ENCODE measurements around the gene TMEM242.

DNA sequence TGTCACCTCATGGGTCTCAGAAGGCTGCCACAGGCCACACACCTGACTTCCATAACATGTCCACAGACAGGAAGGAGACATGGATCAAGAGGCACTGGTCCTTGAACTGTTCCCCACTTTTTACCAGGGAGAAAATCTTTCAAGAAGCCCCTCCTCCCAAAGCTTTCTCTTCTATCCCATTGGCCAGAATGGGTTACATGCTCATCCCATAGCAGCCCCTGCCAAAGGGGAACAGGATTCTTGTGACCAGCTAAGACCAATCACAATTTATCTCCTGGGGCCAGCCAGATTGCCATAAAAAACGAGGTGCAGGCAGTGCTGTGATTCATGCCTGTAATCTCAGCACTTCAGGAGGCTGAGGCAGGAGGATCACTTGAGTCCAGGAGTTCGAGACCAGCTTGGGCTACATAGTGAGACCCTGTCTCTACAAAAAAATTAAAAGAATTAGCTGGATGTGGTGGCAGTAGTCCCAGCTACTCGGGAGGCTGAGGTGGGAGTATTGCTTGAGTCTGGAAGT lies 59.4 kb downstream of the TMEM242 start:
- TF ChIP-seq CTCF (IDR thresholded peaks at IDR 0.05 in 8 of 11, conservative IDR thresholded peaks at IDR 0.05 in 3 of 11) (no peak), POLR2A (IDR thresholded peaks at IDR 0.05) (no peak), POLR2AphosphoS5 (IDR thresholded peaks at IDR 0.05) (no peak)

Measured in spleen (tissue), 7 donors.